Heart left ventricle (tissue), 16 donors: ENCODE data around the gene PTPRN2. TPM values are rescaled to one million over a fixed set of nuclear protein-coding genes. Genes with fewer than 3 reads are reported as not detected.

ENCODE experiments used
- ATAC-seq, 4 donors: fragments of 200-7000 bp; cut with Tn5 transposase; one replicate each; pipeline ENCODE4 v1.9.1; 2020 to 2022; ENCODE audit warnings: moderate library complexity in 4 of 4, mild to moderate bottlenecking in 3 of 4, moderate number of reproducible peaks in 1 of 4
- DNase-seq, 5 donors: peaks; one replicate each; pipeline ENCODE4 v3.0.0-alpha.2; 2020
- H3K27ac ChIP-seq, 12 donors: fragments of 200-600 bp; sonication (generic) in 4 of 12; one replicate each; pipeline versions ENCODE4 v1.5.0 to v1.8.0; 2016 to 2022; ENCODE audit warnings: mild to moderate bottlenecking in 2 of 12
- H3K27me3 ChIP-seq, 9 donors: fragments of 200-600 bp; sonication (generic) in 2 of 9; one replicate each; pipeline versions ENCODE4 v1.5.1 to v1.8.0; 2016 to 2022; ENCODE audit warnings: mild to moderate bottlenecking in 3 of 9
- H3K36me3 ChIP-seq, 9 donors: fragments of 200-600 bp; sonication (generic) in 2 of 9; one replicate each; pipeline versions ENCODE4 v1.5.0 to v1.8.0; 2018 to 2022; ENCODE audit warnings: mild to moderate bottlenecking in 2 of 9
- H3K4me1 ChIP-seq, 12 donors: fragments of 200-600 bp; sonication (generic) in 4 of 12; one replicate each; pipeline versions ENCODE4 v1.5.0 to v1.8.0; 2016 to 2022; ENCODE audit warnings: mild to moderate bottlenecking in 3 of 12
- H3K4me3 ChIP-seq, 12 donors: fragments of 200-600 bp; sonication (generic) in 4 of 12; one replicate each; pipeline versions ENCODE4 v1.5.0 to v1.8.0; 2017 to 2022; ENCODE audit warnings: mild to moderate bottlenecking in 9 of 12, moderate library complexity in 4 of 12
- H3K9me3 ChIP-seq, 12 donors: fragments of 200-600 bp; sonication (generic) in 4 of 12; one replicate each; pipeline versions ENCODE4 v1.5.0 to v1.8.0; 2016 to 2022; ENCODE audit warnings: mild to moderate bottlenecking in 1 of 12
- CTCF ChIP-seq, 12 donors: fragments of 200-600 bp; sonication (generic) in 4 of 12; IDR thresholded peaks; one replicate each; pipeline versions ENCODE4 v1.5.0 to v1.8.0; 2018 to 2022; ENCODE audit warnings: antibody characterized with exemption in 12 of 12, mild to moderate bottlenecking in 5 of 12
- POLR2A ChIP-seq, 2 donors: fragments of 450-650 bp; IDR thresholded peaks; one replicate each; pipeline ENCODE4 v1.6.1; 2017; ENCODE audit warnings: antibody characterized with exemption in 2 of 2, mild to moderate bottlenecking in 2 of 2, moderate library complexity in 2 of 2
- WGBS, 4 donors: extraction: QIAGEN DNeasy Blood & Tissue Kit in 2 of 4; methylation state at CpG; one replicate each; pipeline versions ENCODE4 v1.1.5 to v1.1.7; 2013 to 2018; 5-methylcytosine and 5-hydroxymethylcytosine counted together
- intact Hi-C, 10 donors: fragments of 100-400 bp; cut with DNase I; formaldehyde crosslinking; loops; one replicate each; pipeline versions ENCODE4 v1.11.1 to v1.14.2; 2022
- polyA plus RNA-seq, 2 donors: library from polyadenylated mRNA; stranded (reverse); fragments of 200-250 nt; gene quantifications; one replicate each; pipeline ENCODE4 v1.2.3, GENCODE V29; 2013
- total RNA-seq, 9 donors: library from RNA; depleted of rRNA in 2 of 9; stranded (reverse); fragments of >200 nt in 2 of 9; fragmentation: NEBNext Ultra II Directional in 3 of 9; extraction: Animal tissue kit (Norgen Biotek cat#: 25700) in 3 of 9; gene quantifications; one replicate each; pipeline versions ENCODE4 v1.1.0 to v1.2.4, GENCODE V29; 2016 to 2023
- donor health status: ischemic (EF 13 %, LVEDD 7.1; RV severe dilation, severe dysfunction).
- donor health status: healthy with polysubstance abuse.
- donor health status: DM: no; HTN: yes; CAD: no.
- donor health status: DM: no; HTN: no; CAD: no.
- donor health status: ischemic (EF 25% LVEDD 6.9; RV normal size, moderate dysfunction).
- donor health status: ischemic (EF 25% LVEDD 5.7; RV mildly dilated, moderate dysfunction).
- donor health status: healthy.
- donor health status: DM: yes; HTN: yes; CAD: no.
- donor health status: ischemic (EF 35%, LVEDD 5.7; RV mildly dilated, moderate dysfunction).
- donor health status: nonischemic (EF 11% LVEDD 7.7; RV severe dilation, severe dysfunction).
- donor health status: DM: yes; HTN: yes; CAD: no.
- donor health status: PGD.
- donor health status: ischemic (EF 29% LVEDD 5.4; RV normal size, mild dysfunction).
- donor health status: nonischemic (EF 23%, LVEDD 6.1; RV moderate dilation, normal function).

The PTPRN2 gene
- total and polyA plus RNA-seq, 11 donors: 0.61 to 2.3 (median 1.3) TPM

- Histone ChIP-seq H3K4me3 (no peak overlapping the region), H3K9me3 (peaks cover 0 to 18% (median 8%) of the 10 kb centered on the region in 12 donors), H3K36me3 (no peaks in the 10 kb centered on the region), H3K27ac (no peak overlapping the region), H3K4me1 (no peaks in the 10 kb centered on the region), H3K27me3 (peaks cover 0 to 36% (median 0%) of the 10 kb centered on the region in 9 donors)
- 59 to 69% (median 65%) methylated on average over 4 of the region's 4 CpGs for WGBS, 4 donors
- intact Hi-C loops: no loop called here
- TF ChIP-seq POLR2A (IDR thresholded peaks at IDR 0.05): no peak
- TF ChIP-seq CTCF (IDR thresholded peaks at IDR 0.05): no peak
- no peak for DNase-seq
- no peak for ATAC-seq
These were observed 284.5 kb downstream of the PTPRN2 start for GRCh38 chr7:158303121-158303520.

- peaks cover 0 to 12% (median 1%) of the 10 kb centered on the region in 12 donors for H3K9me3 ChIP-seq
- intact Hi-C loops: no loop called here
- H3K27ac ChIP-seq: no peak overlapping the region
- peaks cover 0 to 36% (median 0%) of the 10 kb centered on the region in 9 donors for H3K27me3 ChIP-seq
- TF ChIP-seq CTCF (IDR thresholded peaks at IDR 0.05): no peak
- TF ChIP-seq POLR2A (IDR thresholded peaks at IDR 0.05): no peak
- H3K4me1 ChIP-seq: no peaks in the 10 kb centered on the region
- no peak for DNase-seq
- no peak overlapping the region for H3K4me3 ChIP-seq
- no peak for ATAC-seq
- WGBS, 4 donors: 72 to 85% (median 79%) methylated on average over 14 of the region's 14 CpGs
- H3K36me3 ChIP-seq: no peaks in the 10 kb centered on the region
These were observed 285.2 kb downstream of the PTPRN2 start for GRCh38 chr7:158302274-158303070.

GRCh38 chr7:158301207-158301606 lies 286.4 kb downstream of the PTPRN2 start:
- H3K9me3 ChIP-seq: no peaks in the 10 kb centered on the region
- intact Hi-C loops: no loop called here
- no peak overlapping the region for H3K4me3 ChIP-seq
- no peak for ATAC-seq
- H3K27me3 ChIP-seq: peaks cover 0 to 36% (median 0%) of the 10 kb centered on the region in 9 donors
- 69 to 78% (median 73%) methylated on average over 10 of the region's 10 CpGs for WGBS, 4 donors
- H3K27ac ChIP-seq: no peak overlapping the region
- H3K4me1 ChIP-seq: no peaks in the 10 kb centered on the region
- H3K36me3 ChIP-seq: no peaks in the 10 kb centered on the region
- DNase-seq: no peak
- TF ChIP-seq CTCF (IDR thresholded peaks at IDR 0.05) (no peak), POLR2A (IDR thresholded peaks at IDR 0.05) (no peak)

- no peak overlapping the region for H3K4me3 ChIP-seq
- 85 to 88% (median 87%) methylated on average over 16 of the region's 16 CpGs for WGBS, 4 donors
- peaks cover 0 to 36% (median 0%) of the 10 kb centered on the region in 9 donors for H3K27me3 ChIP-seq
- intact Hi-C loops: no loop called here
- H3K4me1 ChIP-seq: no peaks in the 10 kb centered on the region
- no peak overlapping the region for H3K27ac ChIP-seq
- no peak for DNase-seq
- no peaks in the 10 kb centered on the region for H3K36me3 ChIP-seq
- ATAC-seq: no peak
- TF ChIP-seq POLR2A (IDR thresholded peaks at IDR 0.05) (no peak), CTCF (IDR thresholded peaks at IDR 0.05) (no peak)
- H3K9me3 ChIP-seq: no peaks in the 10 kb centered on the region
These were observed 287.2 kb downstream of the PTPRN2 start for GRCh38 chr7:158300427-158300826.
